BLaER1 treated with 17β-estradiol and CSF1 and Interleukin-3, amounts not matched to agents 10 nM and 100 nM (cell line): ENCODE measurements around the gene DLEC1.
A peak's percentile ranks its signal among the peaks of the same experiment; 100 is the strongest.

Source experiments
- H3K27ac ChIP-seq, 11 experiments: shearing (Covaris generic); formaldehyde crosslinking; 2 replicates each; pipeline ENCODE4 v1.8.1; 2022
- H3K27me3 ChIP-seq, 11 experiments: shearing (Covaris generic); formaldehyde crosslinking; 2 replicates each; pipeline ENCODE4 v1.8.1; 2022
- H3K36me3 ChIP-seq, 11 experiments: shearing (Covaris generic); formaldehyde crosslinking; 2 replicates each; pipeline ENCODE4 v1.8.1; 2022
- H3K4me1 ChIP-seq, 10 experiments: shearing (Covaris generic); formaldehyde crosslinking; 2 replicates each; pipeline ENCODE4 v1.8.1; 2022
- H3K4me2 ChIP-seq, 11 experiments: shearing (Covaris generic); formaldehyde crosslinking; 2 replicates each; pipeline ENCODE4 v1.8.1; 2022
- H3K4me3 ChIP-seq, 10 experiments: shearing (Covaris generic); formaldehyde crosslinking; 2 replicates each; pipeline ENCODE4 v1.8.1; 2022
- H3K9ac ChIP-seq, 11 experiments: shearing (Covaris generic); formaldehyde crosslinking; 2 replicates each; pipeline ENCODE4 v1.8.1; 2022
- H3K9me3 ChIP-seq, 11 experiments: shearing (Covaris generic); formaldehyde crosslinking; replicated peaks in 1 of 11; 2 replicates each; pipeline ENCODE4 v1.8.1; 2022
- H4K20me1 ChIP-seq, 11 experiments: shearing (Covaris generic); formaldehyde crosslinking; 2 replicates each; pipeline ENCODE4 v1.8.1; 2022
- Cebpa-rat ChIP-seq, 11 experiments: shearing (Covaris generic); IDR thresholded peaks; 2 replicates each; pipeline ENCODE4 v1.8.1; 2022

The DLEC1 gene

DNA sequence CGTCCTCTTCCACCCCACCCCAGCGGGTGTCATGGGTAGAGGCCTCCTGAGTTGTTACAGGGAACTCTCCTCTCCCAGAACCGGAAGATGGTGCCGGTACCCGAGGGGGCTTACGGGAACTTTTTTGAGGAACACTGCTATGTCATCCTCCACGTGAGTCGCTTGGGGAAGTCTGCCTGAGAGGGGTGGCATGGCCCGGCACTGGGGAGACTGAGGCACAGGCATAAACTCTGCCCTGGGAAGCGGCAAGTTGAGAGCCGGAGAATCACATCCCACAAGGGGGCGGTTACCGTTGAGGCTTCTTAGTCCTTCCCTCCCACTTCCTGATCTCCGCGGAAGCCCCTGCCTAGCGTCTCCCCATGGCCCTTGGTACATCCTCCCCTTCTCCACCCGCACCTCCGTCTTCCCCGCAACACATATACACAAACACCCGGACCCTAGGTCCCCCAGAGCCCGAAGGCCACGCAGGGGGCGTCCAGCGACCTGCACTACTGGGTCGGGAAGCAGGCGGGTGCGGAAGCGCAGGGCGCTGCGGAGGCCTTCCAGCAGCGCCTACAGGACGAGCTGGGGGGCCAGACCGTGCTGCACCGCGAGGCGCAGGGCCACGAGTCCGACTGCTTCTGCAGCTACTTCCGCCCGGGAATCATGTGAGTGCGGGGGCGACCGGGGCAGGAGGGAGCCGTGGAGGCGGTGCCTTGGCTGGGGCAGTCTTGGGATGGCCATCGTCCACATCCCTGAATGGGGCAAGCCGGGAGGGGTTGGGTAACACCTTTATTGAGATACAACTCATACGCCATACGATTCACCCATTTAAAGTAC lies 45.0 kb upstream of the DLEC1 start:
- H3K4me2 ChIP-seq = peak overlapping the region; percentile 80 to 90 (median 86)
- peak overlapping the region; percentile 83 to 91 (median 88) for H3K9ac ChIP-seq
- TF ChIP-seq Cebpa-rat (IDR thresholded peaks at IDR 0.05) = no peak
- no peaks in the 10 kb centered on the region for H3K27me3 ChIP-seq
- no peaks in the 10 kb centered on the region for H3K9me3 ChIP-seq
- H4K20me1 ChIP-seq = no peaks in the 10 kb centered on the region
- peak overlapping the region; percentile 50 to 75 (median 69) for H3K4me3 ChIP-seq
- H3K4me1 ChIP-seq = peaks cover 38 to 62% (median 45%) of the 10 kb centered on the region in 10 experiments
- H3K36me3 ChIP-seq = peaks cover 0 to 31% (median 22%) of the 10 kb centered on the region in 11 experiments; a peak in 17 of 22 replicates
- peak overlapping the region; percentile 82 to 96 (median 91) for H3K27ac ChIP-seq

GRCh38 chr3:37994639-37994972 lies 44.4 kb upstream of the DLEC1 start:
- H3K27ac ChIP-seq = peak overlapping the region; percentile 82 to 96 (median 91); a peak in 21 of 22 replicates
- TF ChIP-seq Cebpa-rat (IDR thresholded peaks at IDR 0.05) = no peak
- no peaks in the 10 kb centered on the region for H3K27me3 ChIP-seq
- H3K4me1 ChIP-seq = peaks cover 44 to 67% (median 49%) of the 10 kb centered on the region in 10 experiments
- H3K4me3 ChIP-seq = peak overlapping the region; percentile 50 to 75 (median 69)
- peak overlapping the region; percentile 83 to 91 (median 88); a peak in 21 of 22 replicates for H3K9ac ChIP-seq
- no peaks in the 10 kb centered on the region for H3K9me3 ChIP-seq
- peak overlapping the region; percentile 80 to 90 (median 86) for H3K4me2 ChIP-seq
- H3K36me3 ChIP-seq = peaks cover 0 to 33% (median 26%) of the 10 kb centered on the region in 11 experiments; a peak in 17 of 22 replicates
- H4K20me1 ChIP-seq = no peaks in the 10 kb centered on the region

GRCh38 chr3:37995652-37996641 lies 43.1 kb upstream of the DLEC1 start:
- Histone ChIP-seq H3K27ac (peak overlapping the region in 2 of 11 experiments; percentile 13 to 96; a peak in 3 of 22 replicates), H3K9me3 (no peaks in the 10 kb centered on the region), H3K4me3 (peak overlapping the region in 5 of 10 experiments; percentile 60 to 74 (median 70); a peak in 1 of 20 replicates), H3K4me2 (peak overlapping the region; percentile 80 to 90 (median 86)), H4K20me1 (no peaks in the 10 kb centered on the region), H3K36me3 (peaks cover 0 to 46% (median 36%) of the 10 kb centered on the region in 11 experiments; a peak in 18 of 22 replicates), H3K27me3 (no peaks in the 10 kb centered on the region), H3K9ac (no peak overlapping the region), H3K4me1 (peaks cover 44 to 80% (median 52%) of the 10 kb centered on the region in 10 experiments)
- no peak for TF ChIP-seq Cebpa-rat (IDR thresholded peaks at IDR 0.05)

DNA sequence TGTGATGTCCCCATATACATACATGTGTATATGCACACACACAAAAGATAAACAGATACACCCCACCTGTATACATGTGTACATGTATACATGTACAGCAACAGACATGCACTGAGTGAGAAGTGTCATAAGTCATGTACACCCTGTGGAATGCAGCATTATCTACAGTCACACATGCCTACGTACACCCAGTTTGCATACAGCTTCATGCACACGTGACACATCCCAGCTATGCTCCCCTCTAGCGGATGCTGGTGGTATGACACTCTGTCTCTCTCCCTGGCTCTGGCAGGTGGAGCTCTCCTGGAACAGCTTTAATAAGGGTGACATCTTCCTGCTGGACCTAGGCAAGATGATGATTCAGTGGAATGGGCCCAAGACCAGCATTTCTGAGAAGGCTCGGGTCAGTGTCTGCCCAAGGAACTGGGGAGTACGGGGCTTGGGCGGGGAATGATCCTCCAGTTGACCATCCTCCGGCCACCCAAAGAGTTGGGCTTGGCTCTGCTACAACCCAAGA lies 42.2 kb upstream of the DLEC1 start:
- no peaks in the 10 kb centered on the region for H3K9me3 ChIP-seq
- H3K27me3 ChIP-seq = no peaks in the 10 kb centered on the region
- H3K4me1 ChIP-seq = peaks cover 44 to 81% (median 52%) of the 10 kb centered on the region in 10 experiments
- peaks cover 0 to 55% (median 45%) of the 10 kb centered on the region in 11 experiments; a peak in 19 of 22 replicates for H3K36me3 ChIP-seq
- peak overlapping the region in 2 of 11 experiments; percentile 80 to 96; a peak in 3 of 22 replicates for H3K4me2 ChIP-seq
- H3K9ac ChIP-seq = no peak overlapping the region
- H3K27ac ChIP-seq = 0 out of 22 replicates have a peak overlapping the region, but pooled peaks of 1 of the 11 experiments have one; percentile 96
- 0 out of 22 replicates have a peak, but pooled peaks cover 0 to 2% (median 0%) of the 10 kb centered on the region in 11 experiments for H4K20me1 ChIP-seq
- TF ChIP-seq Cebpa-rat (IDR thresholded peaks at IDR 0.05) = no peak
- H3K4me3 ChIP-seq = no peak overlapping the region

DNA sequence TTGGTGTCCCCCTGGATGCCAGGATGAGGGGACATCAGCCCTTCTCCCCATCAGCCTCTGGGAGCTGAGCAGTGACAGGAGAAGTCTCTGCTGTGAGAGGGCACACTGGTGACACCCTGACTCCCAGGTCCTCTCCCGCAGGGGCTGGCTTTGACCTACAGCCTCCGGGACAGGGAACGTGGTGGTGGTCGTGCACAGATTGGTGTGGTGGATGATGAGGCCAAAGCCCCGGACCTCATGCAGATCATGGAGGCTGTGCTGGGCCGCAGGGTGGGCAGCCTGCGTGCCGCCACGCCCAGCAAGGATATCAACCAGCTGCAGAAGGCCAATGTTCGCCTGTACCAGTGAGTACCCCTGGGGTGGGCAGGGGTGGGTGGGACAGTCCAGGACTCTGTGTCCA lies 41.7 kb upstream of the DLEC1 start:
- TF ChIP-seq Cebpa-rat (IDR thresholded peaks at IDR 0.05) = no peak
- Histone ChIP-seq H3K27ac (no peak overlapping the region), H3K4me1 (peaks cover 44 to 81% (median 52%) of the 10 kb centered on the region in 10 experiments), H4K20me1 (0 out of 22 replicates have a peak, but pooled peaks cover 0 to 7% (median 0%) of the 10 kb centered on the region in 11 experiments), H3K9me3 (no peaks in the 10 kb centered on the region), H3K27me3 (no peaks in the 10 kb centered on the region), H3K4me3 (no peak overlapping the region), H3K4me2 (peak overlapping the region in 3 of 11 experiments; percentile 83 to 96 (median 91); a peak in 3 of 22 replicates), H3K9ac (no peak overlapping the region), H3K36me3 (peaks cover 0 to 60% (median 50%) of the 10 kb centered on the region in 11 experiments; a peak in 19 of 22 replicates)

- no peaks in the 10 kb centered on the region for H3K27me3 ChIP-seq
- peaks cover 0 to 65% (median 55%) of the 10 kb centered on the region in 11 experiments; a peak in 19 of 22 replicates for H3K36me3 ChIP-seq
- peak overlapping the region; percentile 64 to 96 (median 83) for H3K4me2 ChIP-seq
- H3K9me3 ChIP-seq = no peaks in the 10 kb centered on the region
- peaks cover 0 to 12% (median 0%) of the 10 kb centered on the region in 11 experiments; a peak in 1 of 22 replicates for H4K20me1 ChIP-seq
- no peak for TF ChIP-seq Cebpa-rat (IDR thresholded peaks at IDR 0.05)
- peak overlapping the region; percentile 85 to 93 (median 90) for H3K27ac ChIP-seq
- H3K4me3 ChIP-seq = peak overlapping the region in 3 of 10 experiments; percentile 4 to 59 (median 39); a peak in 3 of 20 replicates
- peak overlapping the region; percentile 73 to 87 (median 82) for H3K9ac ChIP-seq
- peaks cover 44 to 78% (median 53%) of the 10 kb centered on the region in 10 experiments for H3K4me1 ChIP-seq
Measured at GRCh38 chr3:37997791-37998370, 41.1 kb upstream of the DLEC1 start.

- no peaks in the 10 kb centered on the region for H3K27me3 ChIP-seq
- peaks cover 33 to 72% (median 47%) of the 10 kb centered on the region in 10 experiments for H3K4me1 ChIP-seq
- H3K4me3 ChIP-seq = no peak overlapping the region
- no peak for TF ChIP-seq Cebpa-rat (IDR thresholded peaks at IDR 0.05)
- H3K4me2 ChIP-seq = peak overlapping the region in 3 of 11 experiments; percentile 61 to 85 (median 80); a peak in 5 of 22 replicates
- peak overlapping the region in 6 of 11 experiments; percentile 8 to 32 (median 20); a peak in 4 of 22 replicates for H3K9ac ChIP-seq
- peak overlapping the region in 1 of 11 experiments; percentile 21; a peak in 1 of 22 replicates for H3K27ac ChIP-seq
- H4K20me1 ChIP-seq = peaks cover 0 to 32% (median 13%) of the 10 kb centered on the region in 11 experiments; a peak in 16 of 22 replicates
- no peaks in the 10 kb centered on the region for H3K9me3 ChIP-seq
- H3K36me3 ChIP-seq = peaks cover 0 to 78% (median 62%) of the 10 kb centered on the region in 11 experiments; a peak in 19 of 22 replicates
Measured at GRCh38 chr3:37999836-38000235, 39.2 kb upstream of the DLEC1 start.
